BLaER1 treated with 17β-estradiol and CSF1 and Interleukin-3, amounts not matched to agents 10 nM and 100 nM (cell line): ENCODE measurements around the gene HSD17B2.

Experiments used
- H3K27ac ChIP-seq, 11 experiments: shearing (Covaris generic); formaldehyde crosslinking; 2 replicates each; pipeline ENCODE4 v1.8.1; 2022
- H3K27me3 ChIP-seq, 11 experiments: shearing (Covaris generic); formaldehyde crosslinking; 2 replicates each; pipeline ENCODE4 v1.8.1; 2022
- H3K36me3 ChIP-seq, 11 experiments: shearing (Covaris generic); formaldehyde crosslinking; 2 replicates each; pipeline ENCODE4 v1.8.1; 2022
- H3K4me1 ChIP-seq, 10 experiments: shearing (Covaris generic); formaldehyde crosslinking; 2 replicates each; pipeline ENCODE4 v1.8.1; 2022
- H3K4me2 ChIP-seq, 11 experiments: shearing (Covaris generic); formaldehyde crosslinking; 2 replicates each; pipeline ENCODE4 v1.8.1; 2022
- H3K4me3 ChIP-seq, 10 experiments: shearing (Covaris generic); formaldehyde crosslinking; 2 replicates each; pipeline ENCODE4 v1.8.1; 2022
- H3K9ac ChIP-seq, 11 experiments: shearing (Covaris generic); formaldehyde crosslinking; 2 replicates each; pipeline ENCODE4 v1.8.1; 2022
- H3K9me3 ChIP-seq, 11 experiments: shearing (Covaris generic); formaldehyde crosslinking; replicated peaks in 1 of 11; 2 replicates each; pipeline ENCODE4 v1.8.1; 2022
- H4K20me1 ChIP-seq, 11 experiments: shearing (Covaris generic); formaldehyde crosslinking; 2 replicates each; pipeline ENCODE4 v1.8.1; 2022
- Cebpa-rat ChIP-seq, 11 experiments: shearing (Covaris generic); IDR thresholded peaks; 2 replicates each; pipeline ENCODE4 v1.8.1; 2022

HSD17B2 gene

GRCh38 chr16:82034981-82035612 is at the start of gene HSD17B2:
Gene HSD17B2 (plus strand): TSS chr16:82035253. CDS start chr16:82035425, 172 bp downstream.
- Histone ChIP-seq H3K4me1 (peaks cover 8 to 16% (median 10%) of the 10 kb centered on the region in 10 experiments; a peak in 15 of 20 replicates), H3K4me3 (no peak within 1 kb of the TSS), H3K9me3 (no peaks in the 10 kb centered on the region), H3K4me2 (no peak within 1 kb of the TSS), H4K20me1 (no peaks in the 10 kb centered on the region), H3K27ac (no peak within 1 kb of the TSS), H3K9ac (no peak within 1 kb of the TSS), H3K36me3 (no peaks in the 10 kb centered on the region), H3K27me3 (no peaks in the 10 kb centered on the region)
- TF ChIP-seq Cebpa-rat (IDR thresholded peaks at IDR 0.05), result no peak

- H3K9ac ChIP-seq, result no peak overlapping the region
- no peak for TF ChIP-seq Cebpa-rat (IDR thresholded peaks at IDR 0.05)
Measured at GRCh38 chr16:81987121-81987520, 47.9 kb upstream of the HSD17B2 start.

GRCh38 chr16:81987706-81988105 is 47.3 kb upstream of the HSD17B2 start:
- Histone ChIP-seq H3K9ac (no peak overlapping the region), H4K20me1 (no peaks in the 10 kb centered on the region), H3K4me3 (no peak overlapping the region), H3K9me3 (no peaks in the 10 kb centered on the region), H3K36me3 (no peaks in the 10 kb centered on the region), H3K4me1 (no peaks in the 10 kb centered on the region), H3K27ac (no peak overlapping the region), H3K4me2 (no peak overlapping the region), H3K27me3 (no peaks in the 10 kb centered on the region)
- no peak for TF ChIP-seq Cebpa-rat (IDR thresholded peaks at IDR 0.05)

More at GRCh38 chr16:81987121-81987520, 47.9 kb upstream of the HSD17B2 start:
- no peaks in the 10 kb centered on the region for H4K20me1 ChIP-seq
- no peaks in the 10 kb centered on the region for H3K4me1 ChIP-seq
- H3K27ac ChIP-seq, result no peak overlapping the region
- H3K4me2 ChIP-seq, result no peak overlapping the region
- H3K36me3 ChIP-seq, result no peaks in the 10 kb centered on the region
- H3K27me3 ChIP-seq, result no peaks in the 10 kb centered on the region
- no peak overlapping the region for H3K4me3 ChIP-seq
- no peaks in the 10 kb centered on the region for H3K9me3 ChIP-seq

GRCh38 chr16:81992859-81993258 is 42.2 kb upstream of the HSD17B2 start:
- Histone ChIP-seq H3K27me3 (no peaks in the 10 kb centered on the region), H3K9ac (no peak overlapping the region), H3K9me3 (no peaks in the 10 kb centered on the region), H3K36me3 (no peaks in the 10 kb centered on the region), H3K4me2 (no peak overlapping the region), H3K4me1 (no peaks in the 10 kb centered on the region), H3K4me3 (no peak overlapping the region), H3K27ac (no peak overlapping the region), H4K20me1 (no peaks in the 10 kb centered on the region)
- no peak for TF ChIP-seq Cebpa-rat (IDR thresholded peaks at IDR 0.05)

GRCh38 chr16:81994485-81994884 is 40.6 kb upstream of the HSD17B2 start:
- H3K9me3 ChIP-seq, result no peaks in the 10 kb centered on the region
- H3K9ac ChIP-seq, result no peak overlapping the region
- no peak overlapping the region for H3K4me2 ChIP-seq
- H3K27ac ChIP-seq, result no peak overlapping the region
- TF ChIP-seq Cebpa-rat (IDR thresholded peaks at IDR 0.05), result no peak
- H4K20me1 ChIP-seq, result no peaks in the 10 kb centered on the region
- H3K36me3 ChIP-seq, result no peaks in the 10 kb centered on the region
- H3K4me3 ChIP-seq, result no peak overlapping the region
- no peaks in the 10 kb centered on the region for H3K4me1 ChIP-seq
- no peaks in the 10 kb centered on the region for H3K27me3 ChIP-seq

- H3K4me2 ChIP-seq, result no peak overlapping the region
- no peaks in the 10 kb centered on the region for H3K9me3 ChIP-seq
- H3K36me3 ChIP-seq, result no peaks in the 10 kb centered on the region
- no peaks in the 10 kb centered on the region for H3K4me1 ChIP-seq
- no peaks in the 10 kb centered on the region for H4K20me1 ChIP-seq
- no peak for TF ChIP-seq Cebpa-rat (IDR thresholded peaks at IDR 0.05)
- no peak overlapping the region for H3K27ac ChIP-seq
- H3K4me3 ChIP-seq, result no peak overlapping the region
- H3K9ac ChIP-seq, result no peak overlapping the region
- no peaks in the 10 kb centered on the region for H3K27me3 ChIP-seq
Measured at GRCh38 chr16:81995651-81996050, 39.4 kb upstream of the HSD17B2 start.

- H3K4me3 ChIP-seq, result no peak overlapping the region
- no peaks in the 10 kb centered on the region for H3K9me3 ChIP-seq
- H3K36me3 ChIP-seq, result no peaks in the 10 kb centered on the region
- H3K27ac ChIP-seq, result no peak overlapping the region
- no peaks in the 10 kb centered on the region for H4K20me1 ChIP-seq
- H3K4me2 ChIP-seq, result no peak overlapping the region
- H3K9ac ChIP-seq, result no peak overlapping the region
- no peaks in the 10 kb centered on the region for H3K4me1 ChIP-seq
- no peaks in the 10 kb centered on the region for H3K27me3 ChIP-seq
- TF ChIP-seq Cebpa-rat (IDR thresholded peaks at IDR 0.05), result no peak
Measured at GRCh38 chr16:81996664-81997509, 38.2 kb upstream of the HSD17B2 start.

GRCh38 chr16:81997738-81998137 is 37.3 kb upstream of the HSD17B2 start:
- H3K4me3 ChIP-seq, result no peak overlapping the region
- H3K9me3 ChIP-seq, result no peaks in the 10 kb centered on the region
- H3K4me1 ChIP-seq, result no peaks in the 10 kb centered on the region
- H4K20me1 ChIP-seq, result no peaks in the 10 kb centered on the region
- no peaks in the 10 kb centered on the region for H3K36me3 ChIP-seq
- no peak overlapping the region for H3K9ac ChIP-seq
- no peak overlapping the region for H3K4me2 ChIP-seq
- no peak overlapping the region for H3K27ac ChIP-seq
- no peaks in the 10 kb centered on the region for H3K27me3 ChIP-seq
- TF ChIP-seq Cebpa-rat (IDR thresholded peaks at IDR 0.05), result no peak

- Histone ChIP-seq H4K20me1 (no peaks in the 10 kb centered on the region), H3K9ac (no peak overlapping the region), H3K4me3 (no peak overlapping the region), H3K9me3 (peaks cover 11 to 16% (median 14%) of the 10 kb centered on the region in 11 experiments), H3K4me2 (no peak overlapping the region), H3K36me3 (peaks cover 0 to 4% (median 0%) of the 10 kb centered on the region in 11 experiments; a peak in 2 of 22 replicates), H3K27ac (no peak overlapping the region), H3K4me1 (no peaks in the 10 kb centered on the region), H3K27me3 (no peaks in the 10 kb centered on the region)
- TF ChIP-seq Cebpa-rat (IDR thresholded peaks at IDR 0.05), result no peak
Measured at GRCh38 chr16:82002831-82003230, 32.2 kb upstream of the HSD17B2 start.
